ENCODE data around the gene BTNL2. TPM values are rescaled to one million over a fixed set of nuclear protein-coding genes. Genes with fewer than 3 reads are reported as not detected.

The BTNL2 gene
- total and polyA plus RNA-seq, 8 donors = not detected

GRCh38 chr6:32430179-32430578 is 23.2 kb upstream of the BTNL2 start:
- no peak for DNase-seq
- Histone ChIP-seq H3K36me3 (no peaks in the 10 kb centered on the region), H3K4me1 (no peaks in the 10 kb centered on the region), H3K9me3 (no peaks in the 10 kb centered on the region), H3K27ac (no peak overlapping the region), H3K4me3 (no peak overlapping the region), H3K27me3 (peaks cover 0 to 8% (median 0%) of the 10 kb centered on the region in 4 donors)
- 55 to 81% methylated on average over 3 of the region's 3 CpGs for WGBS, 2 donors
- ATAC-seq = no peak
- intact Hi-C loops (cut with DNase I) = loop anchor here in 2 of 3 donors (5.0 to 10.0 kb wide), 2 partner anchors 265 to 267 kb away; no protein-coding TSS in a partner anchor
- no peak for FAIRE-seq
- TF ChIP-seq, protein P1, sequence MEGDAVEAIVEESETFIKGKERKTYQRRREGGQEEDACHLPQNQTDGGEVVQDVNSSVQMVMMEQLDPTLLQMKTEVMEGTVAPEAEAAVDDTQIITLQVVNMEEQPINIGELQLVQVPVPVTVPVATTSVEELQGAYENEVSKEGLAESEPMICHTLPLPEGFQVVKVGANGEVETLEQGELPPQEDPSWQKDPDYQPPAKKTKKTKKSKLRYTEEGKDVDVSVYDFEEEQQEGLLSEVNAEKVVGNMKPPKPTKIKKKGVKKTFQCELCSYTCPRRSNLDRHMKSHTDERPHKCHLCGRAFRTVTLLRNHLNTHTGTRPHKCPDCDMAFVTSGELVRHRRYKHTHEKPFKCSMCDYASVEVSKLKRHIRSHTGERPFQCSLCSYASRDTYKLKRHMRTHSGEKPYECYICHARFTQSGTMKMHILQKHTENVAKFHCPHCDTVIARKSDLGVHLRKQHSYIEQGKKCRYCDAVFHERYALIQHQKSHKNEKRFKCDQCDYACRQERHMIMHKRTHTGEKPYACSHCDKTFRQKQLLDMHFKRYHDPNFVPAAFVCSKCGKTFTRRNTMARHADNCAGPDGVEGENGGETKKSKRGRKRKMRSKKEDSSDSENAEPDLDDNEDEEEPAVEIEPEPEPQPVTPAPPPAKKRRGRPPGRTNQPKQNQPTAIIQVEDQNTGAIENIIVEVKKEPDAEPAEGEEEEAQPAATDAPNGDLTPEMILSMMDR (IDR thresholded peaks at IDR 0.05) = no peak

- 74 to 77% methylated on average over 4 of the region's 4 CpGs for WGBS, 2 donors
- intact Hi-C loops (cut with DNase I) = loop anchor here in 1 of 3 donors (10.0 kb wide), 2 partner anchors 277 to 367 kb away; no protein-coding TSS in a partner anchor
Measured at GRCh38 chr6:32427934-32428474, 21.0 kb upstream of the BTNL2 start.

GRCh38 chr6:32427218-32427617 is 20.2 kb upstream of the BTNL2 start:
- ATAC-seq (no peak), FAIRE-seq (no peak), DNase-seq (no peak)
- intact Hi-C loops (cut with DNase I) = loop anchor here in 1 of 3 donors (10.0 kb wide), 2 partner anchors 278 to 368 kb away; no protein-coding TSS in a partner anchor
- TF ChIP-seq, protein P1 (IDR thresholded peaks at IDR 0.05) = no peak
- WGBS, 2 donors = 28 to 50% methylated on average over 1 of the region's 1 CpG
- no peak overlapping the region for H3K4me3 ChIP-seq
- no peaks in the 10 kb centered on the region for H3K9me3 ChIP-seq
- no peaks in the 10 kb centered on the region for H3K4me1 ChIP-seq
- no peak overlapping the region for H3K27ac ChIP-seq
- no peaks in the 10 kb centered on the region for H3K36me3 ChIP-seq
- H3K27me3 ChIP-seq = peaks cover 0 to 8% (median 0%) of the 10 kb centered on the region in 4 donors

More at GRCh38 chr6:32427934-32428474, 21.0 kb upstream of the BTNL2 start:
- H3K4me1 ChIP-seq = no peaks in the 10 kb centered on the region
- no peak overlapping the region for H3K27ac ChIP-seq
- ATAC-seq (no peak), FAIRE-seq (no peak), DNase-seq (no peak)
- TF ChIP-seq, protein P1 (IDR thresholded peaks at IDR 0.05) = no peak
- peaks cover 0 to 8% (median 0%) of the 10 kb centered on the region in 4 donors for H3K27me3 ChIP-seq
- H3K4me3 ChIP-seq = no peak overlapping the region
- no peaks in the 10 kb centered on the region for H3K36me3 ChIP-seq
- no peaks in the 10 kb centered on the region for H3K9me3 ChIP-seq

DNA sequence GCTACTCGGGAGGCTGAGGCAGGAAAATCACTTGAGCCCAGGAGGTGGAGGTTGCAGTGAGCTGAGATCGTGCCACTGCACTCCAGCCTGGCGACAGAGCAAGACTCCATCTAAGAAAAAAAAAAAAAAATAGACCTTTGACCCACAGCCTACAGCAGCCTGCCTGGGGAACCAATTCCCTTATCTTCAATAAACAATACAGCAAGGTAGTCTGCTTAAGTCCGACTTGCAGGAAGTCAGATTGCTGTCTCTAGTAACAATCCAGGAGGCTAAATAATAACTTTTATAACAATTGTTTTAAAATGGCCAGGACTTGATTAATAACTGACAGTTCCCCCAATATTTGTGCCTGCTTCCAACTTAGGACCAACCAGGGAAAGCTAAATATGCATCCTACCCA is 19.4 kb upstream of the BTNL2 start:
- Histone ChIP-seq H3K27ac (no peak overlapping the region), H3K36me3 (no peaks in the 10 kb centered on the region), H3K27me3 (peaks cover 0 to 8% (median 0%) of the 10 kb centered on the region in 4 donors), H3K4me1 (no peaks in the 10 kb centered on the region), H3K9me3 (no peaks in the 10 kb centered on the region), H3K4me3 (no peak overlapping the region)
- 34 to 36% methylated on average over 4 of the region's 4 CpGs for WGBS, 2 donors
- no peak for ATAC-seq
- DNase-seq = no peak
- no peak for FAIRE-seq
- TF ChIP-seq, protein P1 (IDR thresholded peaks at IDR 0.05) = no peak
- intact Hi-C loops (cut with DNase I) = loop anchor here in 1 of 3 donors (10.0 kb wide), 2 partner anchors 278 to 368 kb away; no protein-coding TSS in a partner anchor
